ENCODE measurements around the gene TRIM41. TPM values are rescaled to one million over a fixed set of nuclear protein-coding genes. Genes with fewer than 3 reads are reported as not detected.
"Not testable (repeated sequence)": the region's sequence is repeated elsewhere in the genome, so short reads cannot be mapped to it uniquely, and the experiment has no call there.

The TRIM41 gene
- total RNA-seq (ENCODE audit: unreplicated experiment) = 28.8 TPM
- long read RNA-seq, partial matches to known transcripts = 0 of 1 reads
- long read RNA-seq, other reads (novel, unspliced or antisense) = 1 of 1 reads

GRCh38 chr5:181223058-181223728 is at the start of gene TRIM41:
TSS of gene TRIM41 (plus strand) at chr5:181223281. CDS start at chr5:181224000, 719 bp downstream.
- Mint-ChIP-seq H3K27me3 (ENCODE audit: unreplicated experiment) (peaks cover 41% of the 10 kb centered on the region), H3K36me3 (ENCODE audit: unreplicated experiment) (peaks cover 6% of the 10 kb centered on the region), H3K27ac (ENCODE audit: unreplicated experiment) (peak within 1 kb of the TSS; percentile 99), H3K4me3 (ENCODE audit: unreplicated experiment) (peak within 1 kb of the TSS; percentile 99), H3K4me1 (ENCODE audit: low read depth, unreplicated experiment) (peaks cover 5% of the 10 kb centered on the region), H3K9me3 (ENCODE audit: unreplicated experiment) (peaks cover 27% of the 10 kb centered on the region)
- no peak for TF ChIP-seq CTCF (IDR thresholded peaks at IDR 0.05; ENCODE audit: partially characterized antibody, unreplicated experiment)
- DNase-seq = peak; percentile 99

GRCh38 chr5:181173420-181174342 is 49.4 kb upstream of the TRIM41 start:
- Mint-ChIP-seq H3K4me1 (ENCODE audit: low read depth, unreplicated experiment) (peaks cover 7% of the 10 kb centered on the region), H3K4me3 (ENCODE audit: unreplicated experiment) (peak overlapping the region; percentile 77), H3K9me3 (ENCODE audit: unreplicated experiment) (peaks cover 14% of the 10 kb centered on the region), H3K27ac (ENCODE audit: unreplicated experiment) (no peak overlapping the region), H3K36me3 (ENCODE audit: unreplicated experiment) (peaks cover 4% of the 10 kb centered on the region), H3K27me3 (ENCODE audit: unreplicated experiment) (peaks cover 22% of the 10 kb centered on the region)
- TF ChIP-seq CTCF (IDR thresholded peaks at IDR 0.05; ENCODE audit: partially characterized antibody, unreplicated experiment) = no peak
- no peak for DNase-seq

GRCh38 chr5:181176254-181176952 is 46.7 kb upstream of the TRIM41 start:
- Mint-ChIP-seq H3K9me3 (ENCODE audit: unreplicated experiment) (peaks cover 6% of the 10 kb centered on the region), H3K27me3 (ENCODE audit: unreplicated experiment) (peaks cover 12% of the 10 kb centered on the region), H3K4me1 (ENCODE audit: low read depth, unreplicated experiment) (peaks cover 6% of the 10 kb centered on the region), H3K27ac (ENCODE audit: unreplicated experiment) (no peak overlapping the region), H3K4me3 (ENCODE audit: unreplicated experiment) (no peak overlapping the region), H3K36me3 (ENCODE audit: unreplicated experiment) (no peaks in the 10 kb centered on the region)
- DNase-seq = no peak
- no peak for TF ChIP-seq CTCF (IDR thresholded peaks at IDR 0.05; ENCODE audit: partially characterized antibody, unreplicated experiment)

GRCh38 chr5:181177559-181177958 is 45.5 kb upstream of the TRIM41 start:
- DNase-seq; H3K27ac Mint-ChIP-seq (ENCODE audit: unreplicated experiment); H3K4me3 Mint-ChIP-seq (ENCODE audit: unreplicated experiment); H3K36me3 Mint-ChIP-seq (ENCODE audit: unreplicated experiment); H3K4me1 Mint-ChIP-seq (ENCODE audit: low read depth, unreplicated experiment); H3K9me3 Mint-ChIP-seq (ENCODE audit: unreplicated experiment): not testable (repeated sequence)
- peaks cover 12% of the 10 kb centered on the region for H3K27me3 Mint-ChIP-seq (ENCODE audit: unreplicated experiment)
